ENCODE data around the gene PIGU.
A peak's percentile ranks its signal among the peaks of the same experiment; 100 is the strongest.

The PIGU gene

DNA sequence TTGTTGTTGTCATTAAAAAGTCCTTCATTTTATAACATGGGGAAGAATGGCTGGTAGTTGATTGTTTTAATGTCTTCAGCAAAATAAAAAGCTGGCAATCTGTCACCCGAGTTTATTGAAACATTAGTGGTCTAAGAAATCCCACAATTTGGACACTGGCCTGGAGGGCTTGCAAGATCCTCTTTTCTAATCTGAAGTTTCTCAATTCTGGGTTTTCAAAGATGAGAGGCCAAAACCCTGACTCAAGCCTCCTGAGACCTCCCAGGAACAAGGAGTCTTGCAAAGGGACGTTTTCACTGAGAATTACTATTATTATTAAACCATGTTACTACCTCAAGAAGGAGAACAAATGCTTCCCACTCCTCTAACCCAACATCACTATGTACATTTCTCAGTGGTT lies 98.9 kb downstream of the PIGU start:
- peak; percentile 94 to 96 for DNase-seq

DNA sequence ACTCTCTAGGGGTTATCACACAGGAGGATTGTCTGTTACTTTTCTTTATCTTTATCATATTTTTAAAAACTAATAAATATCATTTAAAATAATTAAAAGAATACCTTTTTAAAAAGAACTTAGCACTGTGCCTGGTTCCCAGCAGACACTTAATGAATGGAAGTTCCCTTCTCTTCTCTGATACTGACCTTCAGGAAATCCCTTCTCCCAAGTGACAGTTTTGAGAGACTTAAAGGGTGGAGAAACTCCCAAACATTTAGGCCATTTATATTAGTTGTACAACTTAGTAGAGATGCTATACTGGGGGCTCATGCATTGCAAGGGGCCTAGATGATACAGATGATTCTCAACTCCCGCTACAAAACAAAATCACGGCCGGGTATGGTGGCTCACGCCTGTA lies 99.8 kb downstream of the PIGU start:
- peak in 1 of 2 donors; percentile 28 for DNase-seq

DNA sequence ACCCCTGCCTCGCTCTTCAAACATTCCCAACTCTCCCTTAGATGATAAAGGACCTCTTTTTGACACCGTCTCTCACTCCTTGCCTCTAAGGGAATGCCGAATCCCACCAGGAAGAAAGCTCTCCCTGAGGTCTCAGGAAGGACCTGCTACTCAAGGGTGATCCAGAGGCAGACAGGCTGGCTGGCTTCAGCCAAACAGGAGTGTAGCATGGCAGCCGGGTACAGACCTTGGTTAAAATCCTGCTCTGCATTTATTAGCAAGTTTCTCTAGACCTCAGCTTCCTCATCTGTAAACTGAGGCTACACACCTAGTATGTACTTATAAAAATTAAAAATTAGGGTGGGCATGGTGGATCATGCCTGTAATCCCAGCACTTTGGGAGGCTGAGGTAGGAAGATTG lies 101.1 kb downstream of the PIGU start:
- DNase-seq: no peak

DNA sequence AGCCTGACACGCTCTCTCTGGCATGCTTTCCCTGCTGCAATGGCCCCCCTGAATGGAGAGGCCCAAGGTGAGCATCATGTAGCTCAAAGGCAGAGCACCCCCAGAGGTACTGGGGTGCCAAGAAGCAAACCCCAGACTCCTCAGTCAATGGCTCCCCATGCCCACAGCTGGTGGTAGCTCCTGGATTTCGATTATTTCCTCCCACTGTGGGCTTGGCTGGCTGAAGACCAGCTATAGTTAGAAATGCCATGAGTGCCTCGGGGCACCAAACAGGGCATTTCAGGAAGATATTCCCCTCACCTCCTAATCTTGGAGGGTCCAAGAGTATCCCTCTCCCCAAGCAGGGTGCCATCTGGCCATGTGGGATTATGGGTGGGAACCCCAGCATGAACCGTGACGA lies 101.6 kb downstream of the PIGU start:
- DNase-seq: no peak

DNA sequence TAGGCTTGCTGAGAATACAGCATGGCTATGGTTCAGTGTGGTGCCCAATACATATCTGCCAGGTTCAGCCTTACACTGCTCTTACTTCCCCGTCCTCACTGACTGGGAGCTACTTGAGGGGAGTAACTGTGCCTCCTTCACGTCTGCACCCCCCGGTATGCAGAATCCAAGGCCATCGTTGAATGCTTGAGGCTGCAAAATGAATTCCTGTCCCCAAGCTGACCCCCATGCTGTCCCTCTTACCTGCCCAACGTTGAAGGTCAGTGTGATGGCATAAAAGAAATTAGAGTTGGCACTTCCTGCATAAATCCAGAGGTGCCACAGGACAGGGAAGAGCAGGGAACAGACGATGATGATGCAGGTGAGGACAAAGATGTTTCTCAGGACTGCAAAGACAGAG lies 102.0 kb downstream of the PIGU start:
- DNase-seq: no peak

DNA sequence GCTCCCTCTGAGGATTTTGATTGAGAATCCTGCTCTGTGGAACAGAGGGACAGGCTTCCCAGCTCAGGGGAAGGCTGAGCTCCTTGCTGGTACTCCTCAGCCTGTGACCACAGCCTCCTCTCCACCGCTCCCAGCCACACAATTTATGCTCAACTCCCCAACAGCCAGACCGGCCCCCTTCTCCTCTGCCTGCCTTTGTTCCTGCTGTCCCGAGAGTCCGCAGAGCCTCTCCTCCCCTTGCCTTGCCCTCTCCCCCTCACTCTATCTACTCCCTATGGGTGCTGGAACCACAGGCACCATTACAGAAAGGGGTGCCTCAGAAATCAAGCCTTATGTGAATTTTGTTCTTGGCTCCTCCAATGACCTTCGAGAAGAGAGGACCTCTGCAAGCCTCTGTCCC lies 102.5 kb downstream of the PIGU start:
- DNase-seq: no peak

DNA sequence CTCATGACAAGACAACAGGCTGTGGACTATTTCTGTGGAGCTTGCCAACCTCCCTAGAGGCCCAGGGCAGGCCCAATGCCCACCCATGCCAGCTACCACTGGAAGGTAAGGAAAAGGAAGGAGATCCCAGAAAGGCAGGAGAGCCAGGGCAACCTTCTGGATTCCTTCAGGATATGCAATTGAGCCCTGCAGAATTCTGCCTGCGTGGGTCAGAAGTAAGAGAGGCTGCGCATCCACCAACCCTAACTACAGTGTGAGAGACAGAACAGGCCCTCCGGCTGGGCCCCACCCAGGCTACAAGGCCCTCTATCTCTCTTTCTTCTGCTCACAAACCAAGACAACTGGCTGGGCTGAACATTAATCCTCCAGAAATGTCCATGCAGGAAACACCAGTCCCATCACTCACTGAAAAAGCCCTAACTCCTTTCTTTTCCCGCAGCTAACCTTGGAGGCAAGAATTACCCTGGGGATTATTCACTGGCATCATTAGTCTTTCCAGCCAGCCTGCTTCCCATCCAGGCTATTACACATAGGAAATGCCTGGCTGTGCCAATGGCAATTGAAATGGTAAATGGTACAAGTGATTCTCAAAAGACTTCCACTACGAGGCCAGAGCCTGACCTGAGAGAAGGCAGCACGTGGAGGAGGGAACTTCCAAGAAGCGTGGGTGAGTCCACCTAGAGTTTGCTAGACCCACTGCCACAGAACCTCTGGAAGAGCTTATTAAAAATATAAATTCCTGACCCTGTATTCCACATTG lies 103.2 kb downstream of the PIGU start:
- peak; percentile 38 to 54 for DNase-seq

DNA sequence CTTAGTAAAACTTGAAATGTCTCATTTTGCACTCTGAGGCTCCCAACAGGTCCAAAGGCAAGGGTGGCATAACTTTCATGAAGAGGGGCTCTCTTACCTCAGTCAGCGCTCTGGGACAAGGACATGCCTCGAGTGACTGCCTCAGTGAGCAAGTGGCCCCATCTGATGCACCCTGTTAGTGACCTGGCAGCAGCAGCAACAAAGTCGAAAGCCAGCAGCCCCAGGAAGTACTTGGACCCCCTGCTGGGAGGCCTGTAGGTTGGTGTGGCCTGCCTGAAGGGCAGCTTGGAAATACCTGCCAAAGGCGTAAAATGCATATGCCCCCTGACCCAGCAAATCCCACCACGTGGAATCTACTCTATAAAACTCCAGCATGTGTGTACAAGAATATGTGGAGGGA lies 105.1 kb downstream of the PIGU start:
- DNase-seq: no peak

DNA sequence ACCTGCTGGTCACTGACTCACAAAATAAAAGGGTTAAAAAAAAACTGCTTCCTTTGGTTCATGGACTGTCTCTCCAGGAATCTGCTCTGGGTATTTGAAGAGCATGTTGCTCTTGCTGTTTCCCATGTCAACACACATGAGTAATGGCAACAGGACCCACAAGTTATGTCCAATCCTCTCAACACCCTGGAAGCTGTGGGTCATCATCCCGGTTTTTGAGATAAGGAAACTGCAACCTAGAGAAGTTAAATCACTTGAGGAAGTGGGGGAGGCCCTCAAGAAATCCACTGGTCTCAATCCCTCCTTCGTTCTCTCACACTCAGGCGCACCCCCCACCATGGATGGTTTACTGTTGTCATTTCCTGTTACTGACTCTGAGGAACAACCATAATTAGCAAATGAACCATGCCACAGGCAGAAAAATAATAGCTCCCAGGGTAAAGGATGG lies 106.0 kb downstream of the PIGU start:
- peak; percentile 91 to 92 for DNase-seq

DNA sequence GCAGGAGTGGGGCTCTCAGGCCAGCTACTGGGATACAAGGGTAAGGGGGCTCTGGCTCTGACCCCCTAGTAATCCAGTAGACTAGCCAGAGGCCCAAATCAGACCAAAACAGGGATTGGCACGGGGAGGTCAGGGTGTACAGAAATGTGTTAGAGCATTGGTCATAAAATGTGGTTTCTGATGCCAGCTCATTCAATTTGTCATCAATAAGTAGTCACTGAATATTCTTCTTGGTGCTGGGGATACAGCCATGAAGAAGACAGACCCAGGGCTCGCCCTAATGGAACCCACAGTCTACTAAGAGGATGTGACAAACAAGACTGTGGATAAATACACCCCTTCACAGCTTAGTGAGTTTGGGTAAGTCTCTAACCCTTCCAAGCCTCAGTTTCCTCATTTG lies 107.3 kb downstream of the PIGU start:
- DNase-seq: no peak

DNA sequence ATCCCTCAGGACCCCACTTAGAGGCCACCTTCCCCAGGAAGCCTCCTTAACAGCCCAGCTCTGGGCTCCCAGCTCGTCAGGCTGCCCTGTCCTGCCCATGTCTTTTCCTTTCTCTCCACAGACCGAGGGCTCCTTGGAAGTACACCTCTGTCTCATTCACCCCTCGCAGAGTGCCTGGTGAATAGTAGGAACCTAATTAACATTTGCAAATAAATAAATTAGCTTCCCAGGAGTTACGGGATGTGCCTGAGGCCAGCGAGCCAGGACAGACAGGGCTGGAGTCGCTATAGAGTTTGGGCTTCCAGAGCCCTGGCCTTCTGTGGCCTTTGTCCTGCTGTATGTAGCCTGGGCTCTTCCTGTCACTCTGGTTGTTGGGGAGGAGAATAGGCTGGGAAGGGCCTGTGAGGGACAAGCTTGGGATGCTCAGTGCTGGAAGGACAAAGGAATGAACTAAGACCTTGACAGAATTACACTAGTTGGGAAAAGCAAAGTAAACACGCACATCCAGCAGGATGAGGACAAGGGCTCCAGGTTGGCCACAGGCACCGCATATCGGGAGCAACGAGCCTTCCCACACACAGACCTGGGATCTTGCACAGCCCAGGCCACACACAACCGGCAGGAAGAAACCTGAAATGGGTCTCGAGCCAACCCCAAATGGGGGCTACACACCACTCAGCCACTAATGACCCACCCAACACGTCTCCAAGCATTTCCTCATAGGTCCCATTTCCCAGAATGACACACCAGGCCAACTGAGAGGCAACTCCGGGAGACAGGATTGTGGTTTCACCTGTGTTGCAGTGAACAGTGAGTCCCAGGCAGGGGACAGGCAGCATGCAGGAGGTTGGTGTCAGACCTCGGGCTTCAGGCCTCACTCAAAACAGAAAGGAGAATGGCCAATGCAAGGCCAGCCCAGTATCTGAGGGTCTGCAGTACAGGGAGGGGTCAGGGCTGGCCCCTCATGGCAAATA lies 108.7 kb downstream of the PIGU start:
- DNase-seq: no peak

DNA sequence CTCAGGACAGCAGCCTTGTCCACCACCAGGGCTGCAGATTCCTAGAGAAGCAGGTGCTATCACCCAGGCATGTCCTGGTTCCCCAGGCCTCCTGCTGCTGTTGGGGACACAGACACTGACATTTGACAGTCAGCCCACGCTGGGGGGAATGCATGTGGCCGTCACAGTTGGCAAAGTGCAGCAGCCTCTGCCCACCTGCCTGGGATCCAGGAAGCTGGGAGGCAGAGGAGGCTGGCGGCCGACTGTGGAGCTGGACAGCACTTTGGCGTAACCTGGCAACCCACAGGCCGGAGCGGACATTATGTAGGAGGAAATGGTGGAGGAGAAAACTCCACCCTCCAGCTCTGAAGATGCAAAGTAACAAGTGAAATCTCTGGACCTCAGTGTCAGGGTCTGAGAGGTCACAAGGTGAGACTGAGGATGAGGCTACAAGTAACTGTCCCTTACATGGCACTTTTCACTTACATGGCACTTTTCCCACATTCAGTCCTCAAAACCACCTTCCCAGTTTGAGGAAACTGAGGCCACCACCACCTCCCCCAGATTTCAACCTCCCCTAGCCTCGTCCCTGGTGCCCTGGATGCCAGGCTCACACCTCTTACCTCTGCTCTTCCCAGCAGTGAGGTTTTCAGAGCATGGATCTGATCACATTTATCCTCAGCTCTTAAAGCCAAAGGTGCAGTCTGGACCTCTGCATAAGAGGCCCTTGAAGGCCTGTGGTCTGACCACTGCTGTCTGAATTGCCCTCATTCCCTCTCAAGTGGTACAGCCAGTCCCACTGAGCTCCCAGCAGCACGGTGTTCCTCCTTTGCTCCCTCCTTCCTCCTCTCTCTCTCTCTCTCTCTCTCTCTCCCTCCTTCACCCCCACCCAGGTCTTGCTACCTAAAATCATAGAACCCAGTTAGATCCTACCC lies 109.7 kb downstream of the PIGU start:
- no peak for DNase-seq

DNA sequence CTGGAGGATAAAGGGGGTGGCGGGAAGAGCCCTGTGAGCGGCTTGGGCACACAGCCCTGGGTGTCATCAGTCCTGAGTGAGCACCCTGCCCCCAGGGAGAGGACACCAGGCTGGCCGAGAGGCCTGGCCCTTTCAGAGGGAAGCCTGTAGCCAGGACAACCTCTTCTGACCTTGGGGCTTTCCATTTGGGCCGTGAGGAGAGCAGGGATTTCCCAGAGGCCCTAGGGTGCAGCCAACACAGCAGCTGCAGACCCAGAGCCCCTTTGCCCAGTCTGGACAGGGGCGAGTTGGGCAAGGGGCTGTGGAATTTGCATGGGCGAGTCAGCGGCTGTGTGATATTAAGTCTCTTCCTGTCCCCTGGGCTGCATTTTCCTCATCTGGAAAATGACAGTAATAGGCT lies 112.1 kb downstream of the PIGU start:
- peak; percentile 70 to 80 for DNase-seq

DNA sequence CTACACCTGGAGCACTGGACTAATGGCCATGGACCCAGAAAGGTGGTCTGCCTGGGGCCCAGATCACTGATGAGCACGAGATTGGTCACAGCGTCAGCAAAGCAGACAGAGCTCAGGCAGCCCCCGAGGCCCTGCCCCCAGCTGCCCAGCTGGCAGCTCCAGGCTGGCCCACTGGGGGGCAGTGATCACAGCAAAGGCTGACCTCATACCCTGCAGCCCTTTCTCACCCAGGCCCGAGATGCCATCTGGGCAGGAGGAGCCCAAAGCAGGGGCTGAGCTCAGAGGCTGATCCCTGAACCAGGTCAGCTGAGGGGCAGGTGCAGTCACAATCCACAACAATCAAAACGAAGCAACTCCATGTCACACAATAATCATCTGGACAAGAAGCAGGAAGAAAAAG lies 114.3 kb downstream of the PIGU start:
- DNase-seq: peak; percentile 38 to 44

DNA sequence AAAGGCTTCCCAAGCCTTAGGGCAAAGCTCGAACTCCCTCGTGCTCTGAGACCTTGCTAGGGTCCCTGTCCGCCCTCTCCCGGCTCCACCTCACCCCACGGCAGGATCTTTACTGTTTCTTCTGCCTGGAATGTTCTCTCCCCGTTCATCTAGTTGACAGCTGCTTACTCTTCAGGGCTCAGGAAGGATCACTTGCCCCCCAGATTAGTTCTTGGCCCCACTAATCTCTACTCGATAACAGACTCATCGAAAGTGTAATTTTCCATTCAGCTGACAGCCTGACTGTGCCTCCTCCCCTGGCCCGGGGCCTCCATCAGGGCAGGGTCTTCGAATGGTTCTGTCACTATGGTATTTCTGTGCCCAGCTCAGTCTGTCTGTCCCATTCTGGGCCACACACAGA lies 115.2 kb downstream of the PIGU start:
- no peak for DNase-seq

DNA sequence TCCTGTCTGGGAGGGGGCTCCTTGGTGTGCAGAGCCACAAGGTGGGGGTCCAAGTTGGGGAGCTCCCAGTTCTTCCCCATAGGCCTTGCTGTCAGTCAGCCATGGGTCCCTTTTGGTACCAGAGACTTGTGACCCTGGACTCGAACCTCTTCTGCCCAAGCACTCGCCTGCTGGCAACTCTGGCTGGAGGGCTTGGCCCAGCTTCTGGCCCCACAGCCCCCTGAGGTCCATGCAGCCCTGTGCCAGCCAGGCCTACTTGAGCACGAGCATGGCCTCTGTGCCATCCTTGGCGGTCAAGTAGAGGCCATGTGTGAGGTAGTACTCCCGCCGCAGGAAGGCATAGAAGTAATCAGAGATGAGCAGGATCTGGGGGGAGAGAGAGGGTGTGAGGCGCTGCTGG lies 116.3 kb downstream of the PIGU start:
- no peak for DNase-seq

DNA sequence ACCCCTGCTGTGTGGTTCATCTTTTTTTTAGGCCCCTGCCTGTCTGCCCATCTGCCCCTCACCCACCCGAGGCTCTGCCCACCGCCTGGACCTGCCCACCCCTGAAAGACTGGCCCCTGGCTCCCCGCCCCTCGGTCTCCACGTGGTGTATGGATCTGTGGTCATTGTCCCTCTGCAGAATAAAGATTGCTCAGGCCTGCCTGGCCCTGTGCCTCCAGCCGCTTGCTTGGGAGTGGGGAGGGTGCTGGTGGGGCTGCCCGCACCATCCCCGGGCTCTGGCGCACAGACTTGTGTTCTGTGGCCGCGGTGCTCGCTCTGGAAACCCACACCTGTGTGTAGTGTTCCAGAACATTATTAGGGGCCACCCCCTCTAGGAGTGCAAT lies 116.8 kb downstream of the PIGU start:
- no peak for DNase-seq

DNA sequence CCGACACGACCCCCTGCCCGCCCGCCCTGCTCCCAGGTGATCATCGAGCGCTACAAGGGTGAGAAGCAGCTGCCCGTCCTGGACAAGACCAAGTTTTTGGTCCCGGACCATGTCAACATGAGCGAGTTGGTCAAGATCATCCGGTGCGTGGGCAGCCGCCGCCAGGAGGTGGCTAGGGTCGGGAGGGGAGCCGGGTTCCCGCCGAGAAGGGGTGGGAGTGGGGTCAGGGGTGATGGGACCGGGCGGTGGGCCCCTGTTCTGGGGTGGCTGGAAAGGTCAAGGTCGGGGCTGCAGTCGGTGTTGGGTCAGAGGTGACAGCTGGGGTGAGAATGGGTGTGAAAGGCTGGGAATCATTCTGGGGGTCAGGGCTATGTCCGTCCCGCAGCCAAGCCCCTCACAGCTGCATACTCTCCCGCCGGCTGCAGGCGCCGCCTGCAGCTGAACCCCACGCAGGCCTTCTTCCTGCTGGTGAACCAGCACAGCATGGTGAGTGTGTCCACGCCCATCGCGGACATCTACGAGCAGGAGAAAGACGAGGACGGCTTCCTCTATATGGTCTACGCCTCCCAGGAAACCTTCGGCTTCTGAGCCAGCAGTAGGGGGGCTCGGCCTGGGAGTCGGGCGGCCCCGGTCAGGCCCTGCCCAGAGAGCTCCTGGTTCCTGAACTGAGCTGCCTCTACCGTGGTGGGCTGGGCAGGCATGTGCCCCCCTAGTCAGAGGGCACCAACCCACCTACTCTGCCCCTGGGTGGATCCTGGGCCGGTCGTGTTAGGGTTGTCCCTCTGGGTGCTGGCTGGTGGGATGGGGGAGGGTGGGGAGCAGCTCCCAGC lies 117.4 kb downstream of the PIGU start:
- no peak for DNase-seq

DNA sequence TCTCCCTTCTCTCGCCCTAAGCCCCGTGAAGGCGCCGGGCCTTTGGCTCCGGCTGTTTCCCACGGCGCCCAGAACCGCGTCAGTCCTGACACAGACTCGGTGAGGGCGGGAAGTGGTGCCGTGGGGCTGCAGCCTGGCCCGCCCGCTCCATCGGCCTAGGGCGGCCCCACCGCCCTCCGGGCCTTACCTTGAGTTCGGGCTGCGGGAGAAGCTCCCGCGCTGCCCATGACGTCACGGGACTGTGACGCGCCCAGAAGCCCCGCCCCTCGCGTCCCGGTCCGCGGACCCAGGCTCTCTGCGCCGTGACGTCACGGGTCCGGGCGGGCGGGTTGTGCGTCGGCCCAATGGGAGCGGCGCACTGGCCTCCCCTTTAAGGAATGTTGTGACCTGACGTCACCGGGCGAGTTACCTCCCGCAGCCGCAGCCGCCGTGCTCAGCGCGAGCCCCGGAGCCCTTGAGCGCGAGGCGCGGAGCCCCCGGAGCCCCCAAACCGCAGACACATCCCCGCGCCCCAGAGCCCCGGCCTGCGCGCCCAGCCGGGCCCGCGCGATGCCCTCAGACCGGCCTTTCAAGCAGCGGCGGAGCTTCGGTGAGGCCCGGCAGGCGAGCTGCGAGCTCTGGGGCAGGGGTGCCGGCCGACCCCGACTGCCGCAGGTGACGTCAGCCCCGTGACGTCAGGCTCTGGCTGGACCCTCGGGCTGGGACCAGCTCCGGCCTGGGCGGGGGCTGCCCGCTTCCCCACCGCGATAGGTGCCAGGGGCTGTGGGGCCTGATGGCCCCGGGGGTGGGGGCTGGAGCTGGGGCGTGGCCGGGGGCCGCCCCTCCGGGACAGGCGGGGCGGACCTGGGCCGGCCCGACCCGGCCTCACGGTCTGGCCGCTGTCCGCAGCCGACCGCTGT lies 118.3 kb downstream of the PIGU start, which contains the start of gene MAP1LC3A:
MAP1LC3A (plus strand) TSS at position 399 of the 899 bp plus-strand sequence; CDS start at position 550, 151 bp downstream.
- DNase-seq: peak; percentile 90 to 95

DNA sequence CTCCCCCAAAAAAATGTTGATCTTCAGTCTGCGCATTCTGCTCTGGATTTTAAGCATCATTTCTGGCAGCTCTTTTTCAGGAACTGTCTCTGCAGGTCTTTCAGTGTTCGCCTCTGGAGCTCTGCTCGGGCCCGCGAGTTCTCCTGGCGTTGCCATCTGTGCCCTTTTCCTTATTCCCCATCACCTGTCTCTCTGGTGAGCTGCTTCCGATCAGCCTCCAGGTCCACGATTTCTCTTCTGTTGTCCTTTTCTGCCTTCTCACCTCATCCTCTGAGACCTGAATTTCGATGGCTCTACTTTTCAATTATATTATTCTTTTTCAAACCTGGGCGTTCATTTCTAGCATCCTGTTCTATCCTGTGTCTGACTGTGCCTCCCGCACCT lies 119.0 kb downstream of the PIGU start:
- no peak for DNase-seq

DNA sequence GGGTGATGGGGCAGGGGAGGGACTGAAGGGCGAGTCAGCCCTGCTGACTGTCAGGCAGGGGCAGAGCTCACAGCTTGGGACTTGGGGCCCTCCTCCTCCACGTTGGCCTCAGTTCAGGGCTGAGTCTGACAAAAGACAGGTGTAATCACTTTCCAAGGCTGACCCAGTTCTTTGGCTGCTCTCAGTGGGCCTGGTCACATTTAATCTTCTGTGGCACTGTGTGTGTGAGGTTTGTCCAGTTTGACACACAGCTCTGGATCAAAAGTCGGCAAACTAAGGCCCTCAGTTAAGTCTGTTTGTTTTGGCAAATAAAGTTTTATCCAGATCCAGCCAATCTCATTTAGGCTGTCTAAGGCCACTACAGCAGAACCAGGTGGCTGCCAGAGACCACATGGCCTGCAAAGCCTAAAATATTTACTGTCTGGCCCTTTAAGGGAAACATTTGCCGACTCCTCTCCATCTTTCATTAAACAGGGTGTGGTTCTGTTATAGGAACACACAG lies 123.5 kb downstream of the PIGU start:
- no peak for DNase-seq

Measured in inflammatory macrophage treated with lipopolysaccharide for 1 hour (primary cell).